ENCODE results near the gene SLC35F4. TPM values are rescaled to one million over a fixed set of nuclear protein-coding genes. Genes with fewer than 3 reads are reported as not detected.

Gene SLC35F4
- total and polyA plus RNA-seq, 2 donors (not counting 3 experiments of a cell fraction or from before 2014, with no cell fraction given) = not detected

DNA sequence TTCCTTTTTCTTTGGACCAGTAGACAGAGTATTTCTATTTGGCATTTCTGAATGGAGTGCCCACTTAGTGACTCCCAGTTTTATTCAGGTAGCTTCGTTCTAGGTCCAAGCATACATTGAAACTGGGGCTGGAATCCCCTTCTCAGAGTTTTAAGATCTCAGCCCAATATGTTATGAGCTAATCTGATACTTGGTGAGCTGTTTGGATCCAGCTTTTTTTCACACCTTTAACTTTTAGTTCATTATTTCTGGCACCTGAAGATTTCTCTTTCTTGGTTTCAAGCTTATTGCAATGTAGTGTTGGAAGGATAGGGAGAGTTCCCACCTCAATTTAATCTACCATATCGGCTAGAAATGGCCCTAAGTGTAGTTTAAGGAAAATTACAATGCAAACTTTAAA, 318.8 kb downstream of the SLC35F4 start:
- no TSS peak for BruUV-seq (replicated peaks)
- dilution Hi-C loops (cut with MboI; ENCODE audit: extremely low pct_ligation_motif_present, low sequenced_read_pairs) = no loop called here
- CTCF ChIA-PET = no interaction called here

More for the DNA sequence above, 318.8 kb downstream of the SLC35F4 start:
- H3K27me3 ChIP-seq (ENCODE audit: control insufficient read depth in 2 of 2, insufficient read depth in 2 of 2, low read length in 2 of 2) = no peaks in the 10 kb centered on the region
- H3K4me1 ChIP-seq (ENCODE audit: control insufficient read depth, extremely low read depth, insufficient read depth, low read length) = no peaks in the 10 kb centered on the region
- H3K4me3 ChIP-seq (replicated peaks in 1 of 3; ENCODE audit: insufficient read depth in 1 of 3, low read depth in 1 of 3, low read length in 3 of 3) = no peak overlapping the region
- FAIRE-seq = no peak
- H3K4me2 ChIP-seq (ENCODE audit: insufficient read depth, low read length) = no peak overlapping the region
- H3K36me3 ChIP-seq (ENCODE audit: control insufficient read depth in 2 of 2, extremely low read depth in 1 of 2, insufficient read depth in 2 of 2, low read length in 2 of 2) = no peaks in the 10 kb centered on the region
- no peaks in the 10 kb centered on the region for H3K9me3 ChIP-seq (replicated peaks; ENCODE audit: control insufficient read depth, insufficient read depth, low read length)
- no peak overlapping the region for H3K27ac ChIP-seq (ENCODE audit: insufficient read depth, low read depth, low read length)
- TF ChIP-seq POLR2AphosphoS5 (IDR thresholded peaks at IDR 0.05; ENCODE audit: insufficient read depth, low read depth, low read length) (no peak), EZH2 (IDR thresholded peaks at IDR 0.05; ENCODE audit: borderline replicate concordance, low read depth, low read length, severe bottlenecking) (no peak), POLR2A (IDR thresholded peaks at IDR 0.05; ENCODE audit: low read depth, low read length) (no peak), MYC (IDR thresholded peaks at IDR 0.05; ENCODE audit: low read depth, low read length) (no peak), FOS (IDR thresholded peaks at IDR 0.05; ENCODE audit: borderline replicate concordance, insufficient read depth, low read length) (no peak), GATA2 (IDR thresholded peaks at IDR 0.05; ENCODE audit: insufficient read depth, insufficient read length, low read depth, low read length) (no peak), JUN (IDR thresholded peaks at IDR 0.05; ENCODE audit: borderline replicate concordance, insufficient read depth, insufficient read length, low read depth) (no peak)
- TF ChIP-seq, protein P1, sequence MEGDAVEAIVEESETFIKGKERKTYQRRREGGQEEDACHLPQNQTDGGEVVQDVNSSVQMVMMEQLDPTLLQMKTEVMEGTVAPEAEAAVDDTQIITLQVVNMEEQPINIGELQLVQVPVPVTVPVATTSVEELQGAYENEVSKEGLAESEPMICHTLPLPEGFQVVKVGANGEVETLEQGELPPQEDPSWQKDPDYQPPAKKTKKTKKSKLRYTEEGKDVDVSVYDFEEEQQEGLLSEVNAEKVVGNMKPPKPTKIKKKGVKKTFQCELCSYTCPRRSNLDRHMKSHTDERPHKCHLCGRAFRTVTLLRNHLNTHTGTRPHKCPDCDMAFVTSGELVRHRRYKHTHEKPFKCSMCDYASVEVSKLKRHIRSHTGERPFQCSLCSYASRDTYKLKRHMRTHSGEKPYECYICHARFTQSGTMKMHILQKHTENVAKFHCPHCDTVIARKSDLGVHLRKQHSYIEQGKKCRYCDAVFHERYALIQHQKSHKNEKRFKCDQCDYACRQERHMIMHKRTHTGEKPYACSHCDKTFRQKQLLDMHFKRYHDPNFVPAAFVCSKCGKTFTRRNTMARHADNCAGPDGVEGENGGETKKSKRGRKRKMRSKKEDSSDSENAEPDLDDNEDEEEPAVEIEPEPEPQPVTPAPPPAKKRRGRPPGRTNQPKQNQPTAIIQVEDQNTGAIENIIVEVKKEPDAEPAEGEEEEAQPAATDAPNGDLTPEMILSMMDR (IDR thresholded peaks at IDR 0.05; ENCODE audit: extremely low read depth in 1 of 2, insufficient read depth in 1 of 2, low read depth in 1 of 2, low read length in 2 of 2) = no peak
- TF ChIP-seq, protein P2, sequence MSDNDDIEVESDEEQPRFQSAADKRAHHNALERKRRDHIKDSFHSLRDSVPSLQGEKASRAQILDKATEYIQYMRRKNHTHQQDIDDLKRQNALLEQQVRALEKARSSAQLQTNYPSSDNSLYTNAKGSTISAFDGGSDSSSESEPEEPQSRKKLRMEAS (IDR thresholded peaks at IDR 0.05; ENCODE audit: insufficient read depth, insufficient read length) = no peak
- H3K79me2 ChIP-seq (ENCODE audit: control insufficient read depth, insufficient read depth, low read length) = no peaks in the 10 kb centered on the region
- intact Hi-C loops (cut with micrococcal nuclease) = no loop called here
- no peak overlapping the region for H3K9ac ChIP-seq (replicated peaks; ENCODE audit: extremely low read depth, insufficient read depth, low read length)
- no peaks in the 10 kb centered on the region for H4K20me1 ChIP-seq (replicated peaks; ENCODE audit: control insufficient read depth, extremely low read depth, insufficient read depth, low read length)
- H3K9me1 ChIP-seq (replicated peaks; ENCODE audit: control insufficient read depth, extremely low read depth, insufficient read depth, low read length) = no peaks in the 10 kb centered on the region
- H2AFZ ChIP-seq (ENCODE audit: low read depth, low read length) = no peak overlapping the region
- POLR2A ChIA-PET = no interaction called here
- DNase-seq (ENCODE audit: low read depth, low spot score) = no peak

All from endothelial cell of umbilical vein (primary cell).